Right forelimb (tissue), 1 donor: ENCODE results near the gene TPBG.
"Not testable (repeated sequence)": the region's sequence is repeated elsewhere in the genome, so short reads cannot be mapped to it uniquely, and the experiment has no call there.

Experiments
- DNase-seq: peaks from one replicate; pipeline ENCODE4 v3.0.0-alpha.2; 2018

The TPBG gene

DNA sequence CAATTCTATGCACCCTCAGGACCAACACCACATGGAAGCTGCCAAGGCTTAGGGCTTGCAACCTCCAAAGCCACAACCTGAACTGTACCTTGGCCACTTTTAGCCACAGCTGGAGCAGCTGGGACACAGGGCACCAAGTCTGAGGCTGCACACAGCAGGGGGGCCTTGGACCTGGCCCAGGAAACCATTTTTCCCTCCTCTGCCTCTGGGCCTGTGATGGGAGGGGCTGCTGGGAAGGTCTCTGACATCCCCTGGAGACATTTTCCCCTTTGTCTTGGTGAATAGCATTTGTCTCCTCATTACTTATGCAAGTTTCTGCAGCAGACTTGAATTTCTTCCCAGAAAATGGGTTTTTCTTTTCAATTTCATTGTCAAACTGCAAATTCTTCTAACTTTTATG lies 13.0 kb downstream of the TPBG start:
- no peak for DNase-seq

DNA sequence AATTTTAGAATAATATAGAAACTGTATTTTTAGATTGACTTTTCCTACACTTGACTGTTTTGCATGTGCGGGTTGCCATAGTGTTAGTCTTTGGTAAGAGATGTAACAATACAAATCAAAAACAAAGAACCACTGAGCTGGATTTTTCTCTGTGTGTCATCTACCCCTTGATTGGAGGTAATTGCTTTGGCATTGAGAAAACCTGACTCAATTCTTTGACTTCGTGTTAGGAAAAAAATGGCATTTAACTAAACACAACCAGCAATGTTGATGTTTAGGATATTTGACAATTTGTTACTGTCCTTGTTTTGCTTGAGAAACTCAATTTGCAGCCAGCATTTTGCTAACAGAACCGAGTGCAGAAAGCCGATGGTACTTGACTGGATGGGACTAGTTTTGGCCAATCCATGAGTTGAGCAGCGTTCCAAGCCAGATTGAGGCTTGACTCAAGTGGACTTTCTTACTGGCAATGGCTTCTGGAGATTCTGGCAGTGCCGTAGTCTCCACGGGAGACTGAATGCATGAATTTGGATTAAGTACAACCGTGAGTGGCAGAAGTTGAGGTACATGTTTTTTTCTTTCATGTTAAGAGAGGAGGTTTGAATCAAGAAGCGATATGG lies 17.1 kb downstream of the TPBG start:
- no peak for DNase-seq

DNA sequence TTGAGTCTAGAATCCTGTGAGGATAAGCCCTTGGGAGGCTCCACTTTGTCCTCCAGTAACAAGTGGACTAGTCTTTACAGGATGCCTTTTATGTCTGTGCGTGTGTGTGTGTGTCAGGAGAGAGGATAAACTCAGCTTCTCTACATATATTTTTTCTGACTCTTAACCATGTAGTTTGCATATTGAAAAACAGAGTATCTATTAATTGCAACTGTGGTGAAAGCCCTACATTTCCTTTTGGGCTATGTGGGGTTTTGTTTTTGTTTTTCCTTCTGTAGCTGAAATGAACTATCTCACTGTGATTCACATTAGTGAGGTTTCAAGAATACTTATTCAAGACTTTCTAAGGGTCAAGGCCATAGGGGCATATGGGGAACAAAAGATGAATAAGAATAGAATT lies 17.7 kb downstream of the TPBG start:
- DNase-seq = no peak

DNA sequence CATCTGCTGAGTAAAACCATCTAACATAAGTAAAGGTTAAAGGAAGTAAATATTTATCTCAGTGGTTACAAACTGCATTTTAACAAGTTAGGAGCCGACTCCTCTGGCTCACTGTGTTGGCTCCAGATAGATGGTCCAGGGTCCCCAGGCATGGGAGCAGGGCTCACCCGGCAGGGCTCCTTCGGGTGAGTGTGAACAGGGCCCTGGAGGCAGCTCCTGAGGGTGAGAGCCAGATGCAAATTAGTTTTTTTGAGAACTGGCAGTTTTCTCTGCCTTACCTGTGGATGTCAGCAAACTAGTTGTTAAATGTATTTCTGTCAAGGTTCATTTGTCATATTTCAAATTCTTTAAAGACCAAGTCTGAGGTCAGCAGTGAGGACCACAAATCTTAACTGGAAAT lies 21.5 kb downstream of the TPBG start:
- no peak for DNase-seq

DNA sequence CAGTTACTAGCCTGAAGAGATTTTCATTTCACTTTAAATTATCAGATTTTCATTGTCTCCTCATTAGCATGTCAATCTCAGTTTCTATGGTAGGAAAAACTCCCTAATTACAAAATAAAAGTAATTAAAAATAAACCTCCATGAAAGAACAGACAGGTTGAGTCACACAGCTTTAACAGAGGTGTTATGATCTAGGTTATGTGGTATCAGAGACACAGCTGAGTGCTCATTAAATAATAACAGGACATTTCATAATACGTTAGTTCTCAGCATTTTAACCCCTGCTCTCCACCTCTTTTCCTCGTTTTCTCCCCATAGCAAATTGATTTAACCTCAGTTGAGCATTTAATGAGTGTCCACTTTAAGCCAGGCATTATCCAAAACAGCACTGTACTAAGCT lies 21.9 kb downstream of the TPBG start:
- no peak for DNase-seq

DNA sequence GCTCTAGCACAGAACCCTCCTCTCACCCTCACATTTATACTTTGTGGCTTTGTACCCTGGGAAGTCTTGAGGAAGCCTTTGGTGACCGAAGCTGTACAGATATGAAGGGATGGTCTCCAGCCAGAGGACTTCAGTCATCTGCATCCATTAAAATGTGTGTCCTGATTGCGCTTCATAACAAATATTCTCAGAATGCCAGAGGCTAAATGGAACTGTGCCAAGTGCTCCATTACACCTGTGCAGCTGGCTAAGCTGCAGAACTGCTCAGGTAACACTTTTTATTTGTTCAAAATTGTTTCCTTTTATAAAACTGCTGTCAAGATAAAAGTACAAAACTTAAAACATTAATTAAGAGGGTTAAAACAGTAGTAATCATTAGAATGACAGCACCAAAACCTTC lies 22.3 kb downstream of the TPBG start:
- DNase-seq = no peak

DNA sequence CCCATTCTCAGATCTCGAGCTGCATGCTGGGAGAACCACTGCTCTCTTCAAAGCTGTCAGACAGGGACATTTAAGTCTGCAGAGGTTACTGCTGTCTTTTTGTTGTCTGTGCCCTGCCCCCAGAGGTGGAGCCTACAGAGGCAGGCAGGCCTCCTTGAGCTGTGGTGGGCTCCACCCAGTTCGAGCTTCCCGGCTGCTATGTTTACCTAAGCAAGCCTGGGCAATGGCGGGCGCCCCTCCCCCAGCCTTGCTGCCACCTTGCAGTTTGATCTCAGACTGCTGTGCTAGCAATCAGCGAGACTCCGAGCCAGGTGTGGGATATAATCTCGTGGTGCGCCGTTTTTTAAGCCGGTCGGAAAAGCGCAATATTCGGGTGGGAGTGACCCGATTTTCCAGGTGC lies 31.2 kb downstream of the TPBG start:
- not testable (repeated sequence) for DNase-seq

DNA sequence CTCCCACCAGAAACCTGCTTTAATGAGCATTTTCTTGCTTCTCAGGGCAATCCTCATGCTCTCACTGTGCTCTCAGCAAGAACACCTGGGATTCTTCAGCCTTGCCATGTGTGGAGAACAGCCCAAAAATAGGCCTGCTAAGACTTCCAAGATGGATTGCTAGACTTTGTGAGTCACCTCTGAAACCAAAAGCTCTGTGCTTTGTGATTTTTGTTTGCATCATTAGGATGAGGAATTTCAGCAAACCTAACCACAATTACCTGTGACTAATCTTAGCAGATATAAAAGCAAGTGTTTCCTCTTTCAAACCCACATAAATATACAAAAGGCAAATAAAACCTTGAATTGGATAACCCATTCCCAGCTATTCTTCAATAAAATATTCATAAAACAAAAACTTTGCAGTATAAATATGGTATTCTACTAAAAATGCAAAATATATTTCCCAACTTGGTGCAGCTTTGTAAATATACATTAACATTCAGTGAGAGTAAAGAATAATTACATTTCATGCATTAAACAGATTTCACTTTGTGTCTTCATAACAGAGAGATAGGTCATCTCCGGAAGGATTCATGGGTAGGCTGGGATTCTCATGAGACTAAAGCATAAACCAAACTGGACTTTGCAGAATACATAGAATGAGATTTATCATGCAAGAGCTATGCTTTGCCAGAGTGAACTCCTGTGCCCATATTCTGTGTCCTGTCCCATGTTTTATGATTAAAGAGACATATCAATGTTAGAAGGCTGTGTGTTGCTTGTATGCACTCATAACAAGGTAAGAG lies 33.5 kb downstream of the TPBG start:
- no peak for DNase-seq

DNA sequence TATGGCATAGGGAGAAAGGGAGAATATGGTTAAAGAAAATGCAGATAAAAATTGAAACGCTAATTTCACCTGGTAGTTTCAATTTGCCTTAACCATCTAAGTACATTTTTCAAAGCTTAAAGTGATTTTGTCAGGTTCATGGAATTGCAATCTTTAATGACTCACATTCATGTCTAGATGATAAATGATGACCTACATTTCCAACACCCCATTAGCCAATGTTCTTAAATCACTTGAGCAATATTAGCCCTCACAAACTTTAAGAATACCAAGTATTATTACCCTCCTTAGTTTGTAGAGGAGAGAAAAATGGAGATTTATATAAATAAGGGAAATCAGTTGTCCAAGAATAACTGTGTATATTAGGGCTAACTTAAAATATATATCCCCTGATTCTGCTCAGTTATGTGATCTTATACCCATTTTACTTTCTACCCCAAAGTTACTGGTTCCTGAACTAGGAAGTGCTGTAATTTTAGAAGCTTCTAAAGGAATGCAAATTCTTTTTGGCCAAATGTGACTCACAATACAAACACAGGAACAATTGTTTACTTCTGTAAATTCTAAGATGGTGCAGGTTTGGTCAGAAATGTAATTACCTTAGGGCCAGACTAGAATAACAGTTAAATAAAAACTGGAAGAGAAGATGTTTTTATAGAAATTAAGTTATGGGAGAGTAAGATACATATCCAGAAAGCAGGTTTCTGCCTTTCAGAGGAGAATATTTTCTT lies 34.5 kb downstream of the TPBG start:
- DNase-seq = no peak

DNA sequence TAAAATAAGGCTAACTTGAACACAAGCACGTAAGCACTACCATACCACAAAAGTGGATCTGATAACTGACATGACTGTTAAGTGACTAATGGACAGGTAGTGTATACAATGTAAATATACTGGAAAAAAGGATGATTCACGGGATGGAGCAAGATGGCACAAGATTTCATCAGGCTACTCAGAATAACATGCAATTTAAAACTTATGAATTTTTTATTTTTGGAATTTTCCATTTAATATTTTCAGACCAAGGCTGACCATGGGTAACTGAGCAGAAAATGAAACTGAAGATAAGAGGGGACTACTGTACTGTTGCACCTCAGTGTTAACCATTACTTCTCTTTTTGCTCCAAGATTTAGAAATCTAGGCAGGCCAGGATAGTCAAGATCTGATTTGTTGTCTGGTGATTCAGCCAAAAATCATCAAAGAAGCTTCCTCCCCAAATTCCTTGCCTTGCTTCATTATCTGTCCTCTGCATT lies 45.4 kb downstream of the TPBG start:
- no peak for DNase-seq

DNA sequence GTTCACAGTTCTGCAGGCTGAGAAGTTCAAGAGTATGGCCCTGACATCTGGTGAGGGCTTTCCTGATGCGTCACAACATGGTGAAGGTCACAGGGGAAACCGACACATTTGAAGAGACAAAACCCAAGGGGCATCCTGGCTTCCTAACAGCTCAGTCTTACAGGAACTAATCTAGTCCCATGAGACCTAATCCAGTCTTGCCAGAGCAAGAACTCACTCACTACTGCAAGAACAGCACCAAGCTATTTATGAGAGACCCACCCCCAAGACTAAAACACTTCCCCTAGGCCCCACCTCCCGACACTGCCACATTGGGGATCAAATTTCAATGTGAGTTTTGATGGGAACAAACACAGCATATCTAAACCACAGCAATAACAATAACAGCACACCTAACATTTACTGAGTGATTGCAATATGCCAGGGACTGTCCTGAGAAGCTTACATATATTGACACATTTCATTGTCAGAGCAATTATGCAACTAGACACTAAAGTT lies 46.6 kb downstream of the TPBG start:
- DNase-seq = no peak

DNA sequence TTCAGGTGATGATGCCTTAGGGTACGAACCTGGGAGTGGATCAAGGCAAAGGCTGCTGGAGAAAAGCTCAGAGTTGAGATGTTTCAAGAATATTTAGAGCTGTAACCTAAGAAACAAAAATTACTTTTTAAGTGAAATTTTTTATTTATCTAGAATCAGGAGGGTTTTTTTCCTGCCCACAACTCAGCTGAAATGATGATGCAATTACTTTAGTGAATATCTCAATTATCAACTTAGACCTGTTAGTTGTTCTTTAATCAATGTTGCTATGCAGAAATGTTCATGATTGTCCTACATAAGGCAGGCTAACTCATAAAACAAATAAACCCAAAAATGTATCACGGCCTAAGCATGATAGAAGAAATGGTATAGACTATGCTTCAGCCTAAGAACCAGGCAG lies 50.3 kb downstream of the TPBG start:
- no peak for DNase-seq

DNA sequence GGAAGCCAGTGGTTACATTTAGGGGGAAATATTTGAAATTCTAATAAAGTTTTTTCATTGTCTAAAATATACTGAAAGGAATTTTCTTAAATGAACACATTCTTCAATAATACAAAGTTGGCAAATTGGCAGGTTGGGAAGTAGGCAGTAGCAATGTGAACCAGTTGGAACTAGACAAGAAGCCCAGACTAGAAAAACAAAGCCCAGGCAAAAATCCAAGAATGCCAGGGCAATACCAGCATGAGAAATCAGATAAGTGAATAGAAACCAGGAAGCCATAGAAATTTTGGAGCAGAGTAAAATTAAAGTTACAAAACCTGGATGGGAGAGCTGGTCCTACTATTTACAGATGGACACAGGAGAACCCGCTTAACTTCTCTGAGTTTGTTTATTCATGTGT lies 52.2 kb downstream of the TPBG start:
- DNase-seq = no peak

DNA sequence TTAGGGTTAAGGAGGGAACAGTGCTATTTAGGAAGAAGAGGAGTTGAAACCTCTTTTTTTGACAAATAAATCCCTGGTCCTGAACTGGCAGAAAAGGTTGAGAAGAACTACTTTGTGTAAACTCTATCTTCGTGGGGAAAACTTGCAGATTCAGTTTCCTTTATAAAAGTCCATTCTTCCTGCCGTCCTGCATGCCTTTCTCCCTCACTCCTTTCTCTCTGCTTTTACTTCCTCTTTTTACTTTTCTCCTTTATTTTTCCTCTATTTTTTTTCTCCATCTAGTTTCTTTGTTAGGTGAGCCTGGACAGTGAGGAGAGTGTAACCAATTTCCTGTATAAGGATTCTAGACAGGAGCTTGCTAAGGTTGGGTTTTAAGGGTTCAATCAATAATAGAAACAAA lies 52.7 kb downstream of the TPBG start:
- no peak for DNase-seq
